ENCODE measurements around the gene NPAS3. TPM values are rescaled to one million over a fixed set of nuclear protein-coding genes. Genes with fewer than 3 reads are reported as not detected.

The NPAS3 gene
- total RNA-seq, 4 donors from 2014 or later, result 1.5 to 12.3 (median 3.4) TPM

- WGBS, 2 donors, result 100% methylated on average over 1 of the region's 1 CpG
- Histone ChIP-seq H3K27ac (no peak overlapping the region), H3K36me3 (no peaks in the 10 kb centered on the region), H3K9me3 (no peaks in the 10 kb centered on the region), H3K4me3 (no peak overlapping the region), H3K27me3 (no peaks in the 10 kb centered on the region), H3K4me1 (no peaks in the 10 kb centered on the region)
- DNase-seq (ENCODE audit: low spot score in 2 of 2), result no peak
- no peak for TF ChIP-seq CTCF (IDR thresholded peaks at IDR 0.05)
- TF ChIP-seq EP300 (IDR thresholded peaks at IDR 0.05), result no peak
- TF ChIP-seq POLR2A (IDR thresholded peaks at IDR 0.05), result no peak
Observed at GRCh38 chr14:33548606-33549005, 609.9 kb downstream of the NPAS3 start.

GRCh38 chr14:33551963-33552362 lies 613.3 kb downstream of the NPAS3 start:
- TF ChIP-seq EP300 (IDR thresholded peaks at IDR 0.05) (no peak), CTCF (IDR thresholded peaks at IDR 0.05) (no peak), POLR2A (IDR thresholded peaks at IDR 0.05) (no peak)
- no peak for DNase-seq (ENCODE audit: low spot score in 2 of 2)
- Histone ChIP-seq H3K36me3 (no peaks in the 10 kb centered on the region), H3K4me3 (no peak overlapping the region), H3K27me3 (no peaks in the 10 kb centered on the region), H3K9me3 (no peaks in the 10 kb centered on the region), H3K4me1 (no peaks in the 10 kb centered on the region), H3K27ac (no peak overlapping the region)
- WGBS, 2 donors, result 77 to 81% methylated on average over 3 of the region's 3 CpGs

GRCh38 chr14:33553706-33554278 lies 615.1 kb downstream of the NPAS3 start:
- H3K27me3 ChIP-seq, result no peaks in the 10 kb centered on the region
- no peak for DNase-seq (ENCODE audit: low spot score in 2 of 2)
- H3K4me1 ChIP-seq, result no peaks in the 10 kb centered on the region
- no peak overlapping the region for H3K27ac ChIP-seq
- no peaks in the 10 kb centered on the region for H3K9me3 ChIP-seq
- no peak overlapping the region for H3K4me3 ChIP-seq
- no peaks in the 10 kb centered on the region for H3K36me3 ChIP-seq
- WGBS, 2 donors, result 63 to 74% methylated on average over 6 of the region's 6 CpGs
- TF ChIP-seq CTCF (IDR thresholded peaks at IDR 0.05) (no peak), POLR2A (IDR thresholded peaks at IDR 0.05) (no peak), EP300 (IDR thresholded peaks at IDR 0.05) (no peak)

- Histone ChIP-seq H3K27ac (no peak overlapping the region), H3K4me3 (no peak overlapping the region), H3K36me3 (no peaks in the 10 kb centered on the region), H3K27me3 (no peaks in the 10 kb centered on the region), H3K9me3 (no peaks in the 10 kb centered on the region), H3K4me1 (no peaks in the 10 kb centered on the region)
- DNase-seq (ENCODE audit: low spot score in 2 of 2), result no peak
- 89 to 94% methylated on average over 2 of the region's 2 CpGs for WGBS, 2 donors
- TF ChIP-seq POLR2A (IDR thresholded peaks at IDR 0.05) (no peak), CTCF (IDR thresholded peaks at IDR 0.05) (no peak), EP300 (IDR thresholded peaks at IDR 0.05) (no peak)
Observed at GRCh38 chr14:33554988-33555387, 616.3 kb downstream of the NPAS3 start.

- H3K27ac ChIP-seq, result no peak overlapping the region
- TF ChIP-seq CTCF (IDR thresholded peaks at IDR 0.05) (no peak), EP300 (IDR thresholded peaks at IDR 0.05) (no peak), POLR2A (IDR thresholded peaks at IDR 0.05) (no peak)
- H3K36me3 ChIP-seq, result no peaks in the 10 kb centered on the region
- WGBS, 2 donors, result 57 to 65% methylated on average over 5 of the region's 5 CpGs
- DNase-seq (ENCODE audit: low spot score in 2 of 2), result no peak
- no peaks in the 10 kb centered on the region for H3K4me1 ChIP-seq
- H3K9me3 ChIP-seq, result no peaks in the 10 kb centered on the region
- H3K27me3 ChIP-seq, result no peaks in the 10 kb centered on the region
- H3K4me3 ChIP-seq, result no peak overlapping the region
Observed at GRCh38 chr14:33555710-33556350, 617.2 kb downstream of the NPAS3 start.

Measured in tibial nerve (tissue), 4 donors.